Osteocyte (in vitro differentiated cells): Measurements from ENCODE around the gene PAN3. TPM values are rescaled to one million over a fixed set of nuclear protein-coding genes. Genes with fewer than 3 reads are reported as not detected.

ENCODE experiments used
- DNase-seq: peaks from one replicate; pipeline ENCODE4 v3.0.0; 2021; ENCODE audit warnings: mixed read lengths; ENCODE audit not compliant: unreplicated experiment; ENCODE audit errors: extremely low spot score
- H3K27ac Mint-ChIP-seq: one replicate; pipeline ENCODE4 v1.8.0; 2021; ENCODE audit warnings: mild to moderate bottlenecking, mixed read lengths; ENCODE audit not compliant: unreplicated experiment
- H3K27me3 Mint-ChIP-seq: one replicate; pipeline ENCODE4 v1.8.0; 2021; ENCODE audit warnings: mixed read lengths; ENCODE audit not compliant: unreplicated experiment
- H3K36me3 Mint-ChIP-seq: one replicate; pipeline ENCODE4 v1.8.0; 2021; ENCODE audit warnings: mixed read lengths; ENCODE audit not compliant: unreplicated experiment
- H3K4me1 Mint-ChIP-seq: one replicate; pipeline ENCODE4 v1.8.0; 2021; ENCODE audit warnings: mixed read lengths; ENCODE audit not compliant: unreplicated experiment
- H3K4me3 Mint-ChIP-seq: one replicate; pipeline ENCODE4 v1.8.0; 2021; ENCODE audit warnings: mild to moderate bottlenecking, moderate library complexity, mixed read lengths; ENCODE audit not compliant: unreplicated experiment
- H3K9me3 Mint-ChIP-seq: one replicate; pipeline ENCODE4 v1.8.0; 2021; ENCODE audit warnings: mixed read lengths; ENCODE audit not compliant: unreplicated experiment
- total RNA-seq: library from RNA; stranded (reverse); gene quantifications from 2 replicates; pipeline ENCODE4 v1.2.1, GENCODE V29; 2021
- TF ChIP-seq, protein P1 (sequence below): fragments of 200-600 bp; sonication (generic); IDR thresholded peaks from 2 replicates; pipeline ENCODE4 v1.5.0; 2021; ENCODE audit warnings: antibody characterized with exemption, mild to moderate bottlenecking, moderate library complexity

The PAN3 gene
- total RNA-seq, 1 donor from 2014 or later, result 32.7 TPM

DNA sequence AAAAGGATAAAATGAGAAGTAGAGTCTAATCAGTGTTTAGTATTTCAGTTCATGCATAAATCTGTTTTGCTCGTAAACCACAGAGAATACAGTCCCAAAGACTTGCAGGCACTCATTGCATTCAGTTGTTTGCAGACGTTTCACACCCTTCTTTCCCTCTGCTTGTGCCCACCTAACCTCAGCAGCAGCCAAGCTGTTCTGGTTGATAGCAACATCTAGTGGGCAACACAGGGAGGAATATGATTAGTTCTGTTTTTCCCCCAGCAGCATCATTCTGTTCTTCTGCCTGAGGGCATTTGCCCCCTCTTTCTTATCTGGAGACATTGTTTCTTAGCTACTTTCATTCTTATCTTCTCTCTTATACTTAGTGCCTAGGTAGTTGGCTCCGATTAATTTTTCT, 135.6 kb downstream of the PAN3 start:
- no peak overlapping the region for H3K27ac Mint-ChIP-seq
- peaks cover 30% of the 10 kb centered on the region for H3K36me3 Mint-ChIP-seq
- TF ChIP-seq, protein P1, sequence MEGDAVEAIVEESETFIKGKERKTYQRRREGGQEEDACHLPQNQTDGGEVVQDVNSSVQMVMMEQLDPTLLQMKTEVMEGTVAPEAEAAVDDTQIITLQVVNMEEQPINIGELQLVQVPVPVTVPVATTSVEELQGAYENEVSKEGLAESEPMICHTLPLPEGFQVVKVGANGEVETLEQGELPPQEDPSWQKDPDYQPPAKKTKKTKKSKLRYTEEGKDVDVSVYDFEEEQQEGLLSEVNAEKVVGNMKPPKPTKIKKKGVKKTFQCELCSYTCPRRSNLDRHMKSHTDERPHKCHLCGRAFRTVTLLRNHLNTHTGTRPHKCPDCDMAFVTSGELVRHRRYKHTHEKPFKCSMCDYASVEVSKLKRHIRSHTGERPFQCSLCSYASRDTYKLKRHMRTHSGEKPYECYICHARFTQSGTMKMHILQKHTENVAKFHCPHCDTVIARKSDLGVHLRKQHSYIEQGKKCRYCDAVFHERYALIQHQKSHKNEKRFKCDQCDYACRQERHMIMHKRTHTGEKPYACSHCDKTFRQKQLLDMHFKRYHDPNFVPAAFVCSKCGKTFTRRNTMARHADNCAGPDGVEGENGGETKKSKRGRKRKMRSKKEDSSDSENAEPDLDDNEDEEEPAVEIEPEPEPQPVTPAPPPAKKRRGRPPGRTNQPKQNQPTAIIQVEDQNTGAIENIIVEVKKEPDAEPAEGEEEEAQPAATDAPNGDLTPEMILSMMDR, result peak; percentile 31
- no peaks in the 10 kb centered on the region for H3K9me3 Mint-ChIP-seq
- H3K4me3 Mint-ChIP-seq, result no peak overlapping the region
- peaks cover 5% of the 10 kb centered on the region for H3K4me1 Mint-ChIP-seq
- no peaks in the 10 kb centered on the region for H3K27me3 Mint-ChIP-seq
- DNase-seq, result no peak

DNA sequence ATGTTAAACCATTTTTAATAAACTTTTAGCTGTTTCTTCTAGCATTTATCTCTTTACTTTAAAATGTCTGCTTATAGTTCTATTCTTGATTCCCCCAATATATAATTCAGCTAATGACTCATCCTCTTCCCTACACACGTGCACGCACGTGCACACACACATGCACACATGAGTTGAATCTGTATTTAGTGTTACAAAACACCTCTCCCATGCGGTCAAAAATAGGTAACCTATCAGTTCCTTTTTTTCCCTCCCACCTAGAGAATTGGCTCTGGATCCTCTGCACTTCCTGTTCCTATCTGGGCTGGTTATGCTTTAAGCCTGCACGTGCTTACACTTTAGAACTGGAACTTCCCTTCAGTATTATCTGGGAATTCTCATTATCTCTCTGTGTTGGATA, 144.1 kb downstream of the PAN3 start:
- no peak overlapping the region for H3K27ac Mint-ChIP-seq
- H3K36me3 Mint-ChIP-seq, result peaks cover 43% of the 10 kb centered on the region
- H3K4me3 Mint-ChIP-seq, result no peak overlapping the region
- H3K4me1 Mint-ChIP-seq, result no peaks in the 10 kb centered on the region
- TF ChIP-seq, protein P1, result no peak
- H3K9me3 Mint-ChIP-seq, result no peaks in the 10 kb centered on the region
- H3K27me3 Mint-ChIP-seq, result no peaks in the 10 kb centered on the region
- no peak for DNase-seq

DNA sequence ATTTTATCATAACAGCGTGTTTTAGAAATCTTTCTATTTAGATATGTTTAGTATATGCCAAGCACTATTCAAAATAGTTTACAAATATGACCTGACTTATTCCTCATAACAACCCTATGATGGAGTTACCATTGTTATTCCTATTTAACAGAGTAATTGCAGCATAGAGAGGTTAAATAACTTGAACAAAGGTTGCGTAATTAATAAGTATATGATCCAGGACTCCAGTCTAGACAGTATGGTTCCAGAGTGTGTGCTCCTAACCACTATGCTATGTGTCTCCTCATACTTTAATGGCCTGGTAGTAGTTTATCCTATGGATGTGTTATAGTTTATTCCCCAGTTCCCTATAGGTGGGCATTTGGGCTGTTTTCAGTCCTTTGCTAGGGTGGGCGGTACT, 145.3 kb downstream of the PAN3 start:
- Mint-ChIP-seq H3K36me3 (peaks cover 49% of the 10 kb centered on the region), H3K4me1 (no peaks in the 10 kb centered on the region), H3K4me3 (no peak overlapping the region), H3K9me3 (no peaks in the 10 kb centered on the region), H3K27ac (no peak overlapping the region), H3K27me3 (no peaks in the 10 kb centered on the region)
- TF ChIP-seq, protein P1, result no peak
- DNase-seq, result no peak

DNA sequence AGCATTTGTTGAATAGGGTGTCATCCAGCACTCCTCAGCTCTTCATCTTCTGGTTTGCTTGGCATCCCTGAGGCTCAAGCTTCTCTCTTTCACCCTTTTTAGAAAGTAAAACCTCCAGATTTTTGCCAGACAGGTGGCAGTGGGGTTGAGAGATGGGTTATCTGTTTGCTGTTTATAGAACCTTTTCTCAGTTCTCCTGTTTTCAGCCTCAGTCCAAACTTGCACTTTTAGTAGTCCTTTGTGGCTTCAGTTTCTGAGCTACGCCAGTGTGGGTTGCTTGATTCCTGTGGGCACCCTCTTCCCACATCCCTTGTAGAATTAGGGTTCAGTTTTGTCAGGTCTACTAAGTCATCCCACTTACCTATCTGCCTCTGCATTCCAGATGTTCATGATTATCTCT, 147.9 kb downstream of the PAN3 start:
- TF ChIP-seq, protein P1, result no peak

DNA sequence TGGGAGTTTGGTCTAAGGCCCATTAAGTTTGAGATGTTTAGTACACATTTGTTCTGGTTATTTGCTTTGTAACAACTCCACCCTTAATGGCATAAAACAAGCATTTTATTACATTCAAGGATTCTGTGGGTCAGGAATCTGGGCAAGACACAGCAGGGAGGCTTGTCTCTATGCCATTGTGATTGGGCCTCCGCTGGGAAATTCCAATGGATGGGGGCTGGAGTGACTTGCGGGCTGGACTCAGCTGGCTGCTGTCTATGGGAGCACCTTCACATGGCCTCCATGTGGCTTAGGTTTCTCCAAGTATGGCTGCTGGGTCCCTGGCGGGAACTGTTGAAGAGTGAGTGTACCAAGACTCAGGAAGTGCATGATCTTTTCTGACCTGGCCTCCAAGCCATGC, 159.0 kb downstream of the PAN3 start:
- H3K27me3 Mint-ChIP-seq, result no peaks in the 10 kb centered on the region
- H3K9me3 Mint-ChIP-seq, result no peaks in the 10 kb centered on the region
- H3K4me3 Mint-ChIP-seq, result no peak overlapping the region
- peaks cover 15% of the 10 kb centered on the region for H3K4me1 Mint-ChIP-seq
- no peak for DNase-seq
- TF ChIP-seq, protein P1, result no peak
- peak overlapping the region; percentile 3 for H3K27ac Mint-ChIP-seq
- peaks cover 33% of the 10 kb centered on the region for H3K36me3 Mint-ChIP-seq

More for the DNA sequence above, 147.9 kb downstream of the PAN3 start:
- H3K27ac Mint-ChIP-seq, result no peak overlapping the region
- H3K4me3 Mint-ChIP-seq, result no peak overlapping the region
- no peaks in the 10 kb centered on the region for H3K4me1 Mint-ChIP-seq
- H3K36me3 Mint-ChIP-seq, result peaks cover 40% of the 10 kb centered on the region
- DNase-seq, result no peak
- H3K27me3 Mint-ChIP-seq, result no peaks in the 10 kb centered on the region
- no peaks in the 10 kb centered on the region for H3K9me3 Mint-ChIP-seq
